K562 (cell line): Measurements from ENCODE around the gene GRIK3. TPM values are rescaled to one million over a fixed set of nuclear protein-coding genes. Genes with fewer than 3 reads are reported as not detected.

Experiments
- ATAC-seq: fragments of 200-7000 bp; cut with Tn5 transposase; 3 replicates; pipeline ENCODE4 v1.9.1; 2020; ENCODE audit warnings: moderate library complexity
- BruUV-seq: library from RNA; stranded (reverse); fragments of 400-500 nt; replicated peaks from 2 replicates; lab custom pipeline; 2021; lab: Mats Ljungman, UMichigan
- CTCF ChIA-PET: fragments of 300-600 bp; formaldehyde crosslinking; extraction: SDS; loops from one replicate; lab custom pipeline; 2021; ENCODE audit warnings: low intra/inter-chr PET ratio; lab: Yijun Ruan, JAX
- POLR2A ChIA-PET: fragments of 300-600, 350-650 bp; sonication (Branson Sonifier 250); formaldehyde crosslinking; extraction: SDS; loops from one replicate; lab custom pipeline; 2021; ENCODE audit warnings: antibody characterized with exemption, inconsistent platforms; lab: Yijun Ruan, JAX
- DNase-seq, 4 experiments: peaks; one replicate each; pipeline versions ENCODE4 v3.0.0 to v3.0.0-alpha.2; 2011 to 2018; ENCODE audit warnings: low spot score in 3 of 4, mixed read lengths in 3 of 4; ENCODE audit errors: extremely low read depth in 1 of 4
- FAIRE-seq: peaks from 2 replicates; lab custom pipeline; 2011; peaks lifted over from hg19 to GRCh38; lab: Jason Lieb, UNC
- H2AFZ ChIP-seq: 2 replicates; pipeline ENCODE4 v1.6.0; 2011; ENCODE audit warnings: low read depth, low read length, control low read depth, inconsistent platforms
- H3K27ac ChIP-seq: fragments of 200-600 bp; 3 replicates; pipeline ENCODE4 v1.8.0; 2011; ENCODE audit warnings: low read depth, mild to moderate bottlenecking, control low read depth, inconsistent platforms, low read length, moderate library complexity, mixed read lengths; ENCODE audit errors: extremely low read depth
- H3K27me3 ChIP-seq, 2 experiments: fragments of 300-600 bp in 1 of 2; 2 replicates in 1 of 2; 3 replicates in 1 of 2; pipeline versions ENCODE4 v1.6.0 to v1.8.0; 2011; ENCODE audit warnings: inconsistent platforms in 2 of 2, low read length in 2 of 2, mild to moderate bottlenecking in 1 of 2, mixed read lengths in 1 of 2, moderate library complexity in 1 of 2; ENCODE audit not compliant: control insufficient read depth in 2 of 2, insufficient read depth in 2 of 2
- H3K36me3 ChIP-seq: fragments of 300-600 bp; 3 replicates; pipeline ENCODE4 v1.8.0; 2011; ENCODE audit warnings: mild to moderate bottlenecking, low read length, inconsistent platforms; ENCODE audit not compliant: control insufficient read depth, insufficient read depth
- H3K4me1 ChIP-seq, 2 experiments: fragments of 200-600 bp in 1 of 2; replicated peaks in 1 of 2; 2 replicates in 1 of 2; 3 replicates in 1 of 2; pipeline versions ENCODE4 v1.5.1 to v1.8.0; 2011; ENCODE audit warnings: inconsistent platforms in 2 of 2, low read length in 2 of 2, mild to moderate bottlenecking in 1 of 2, mixed read lengths in 1 of 2, moderate library complexity in 1 of 2; ENCODE audit not compliant: control insufficient read depth in 2 of 2, insufficient read depth in 2 of 2
- H3K4me2 ChIP-seq: 2 replicates; pipeline ENCODE4 v1.6.1; 2011; ENCODE audit warnings: low read length, control low read depth, inconsistent platforms, mixed read lengths; ENCODE audit not compliant: insufficient read depth
- H3K4me3 ChIP-seq: fragments of 200-600 bp; sonication (generic), shearing (Covaris generic); 2 replicates; pipeline ENCODE4 v1.5.1; 2016; ENCODE audit warnings: control low read depth, inconsistent platforms
- H3K79me2 ChIP-seq: fragments of 200-600 bp; 3 replicates; pipeline ENCODE4 v1.8.0; 2011; ENCODE audit warnings: low read length, inconsistent platforms; ENCODE audit not compliant: control insufficient read depth, insufficient read depth
- H3K9ac ChIP-seq, 2 experiments: 2 replicates each; pipeline versions ENCODE4 v1.6.0 to v1.6.1; 2011; ENCODE audit warnings: low read depth in 2 of 2, low read length in 2 of 2, control low read depth in 1 of 2, inconsistent platforms in 1 of 2, mild to moderate bottlenecking in 1 of 2, mixed read lengths in 1 of 2; ENCODE audit not compliant: insufficient read depth in 1 of 2
- H3K9me1 ChIP-seq: one replicate; pipeline ENCODE4 v1.6.0; 2011; ENCODE audit warnings: inconsistent platforms, mild to moderate bottlenecking, low read length, moderate library complexity; ENCODE audit not compliant: control insufficient read depth, insufficient read depth
- H3K9me3 ChIP-seq: replicated peaks from 2 replicates; pipeline ENCODE4 v1.5.1; 2011; ENCODE audit warnings: low read depth, low read length, inconsistent platforms; ENCODE audit not compliant: control insufficient read depth, insufficient read depth
- H4K20me1 ChIP-seq: replicated peaks from 2 replicates; pipeline ENCODE4 v1.6.1; 2011; ENCODE audit warnings: low read length, inconsistent platforms, mixed read lengths; ENCODE audit not compliant: control insufficient read depth, insufficient read depth
- ADNP ChIP-seq: fragments of 200-800 bp; sonication (Bioruptor generic); IDR thresholded peaks from 2 replicates; pipeline ENCODE4 v1.6.1; 2016; ENCODE audit warnings: missing genetic modification characterization, missing compliant biosample characterization
- HEY1 ChIP-seq: fragments of 250-450 bp; sonication (Bioruptor Pico); IDR thresholded peaks from 2 replicates; pipeline ENCODE4 v1.5.0; 2020; ENCODE audit warnings: mild to moderate bottlenecking, moderate library complexity, borderline replicate concordance
- KDM1A ChIP-seq, 2 experiments: fragments of 450-650 bp; IDR thresholded peaks; 2 replicates each; pipeline ENCODE4 v1.6.1; 2016; ENCODE audit warnings: mild to moderate bottlenecking in 2 of 2
- NCOA4 ChIP-seq: fragments of 450-650 bp; IDR thresholded peaks from 2 replicates; pipeline ENCODE4 v1.6.1; 2018; ENCODE audit warnings: mild to moderate bottlenecking; ENCODE audit not compliant: partially characterized antibody
- RBBP5 ChIP-seq: fragments of 200-600 bp; sonication (generic); IDR thresholded peaks from 2 replicates; pipeline ENCODE4 v1.6.1; 2012; ENCODE audit warnings: borderline replicate concordance, mild to moderate bottlenecking, low read length, control low read depth, inconsistent platforms; ENCODE audit not compliant: insufficient read depth, poor library complexity, severe bottlenecking
- ZBED1 ChIP-seq: IDR thresholded peaks from 2 replicates; pipeline ENCODE4 v1.6.1; 2014
- ZBTB1 ChIP-seq: sonication (generic); formaldehyde crosslinking; IDR thresholded peaks from 2 replicates; pipeline ENCODE4 v1.8.1; 2023; ENCODE audit warnings: missing genetic modification reagents, low read depth, mild to moderate bottlenecking, borderline replicate concordance
- ZNF143 ChIP-seq: sonication (generic); formaldehyde crosslinking; IDR thresholded peaks from 2 replicates; pipeline ENCODE4 v1.9.0; 2022; ENCODE audit warnings: mild to moderate bottlenecking, missing genetic modification reagents
- WGBS: fragments of 100-300 bp; shearing (Covaris generic); methylation state at CpG from one replicate; pipeline ENCODE4 v1.1.6; 2016; ENCODE audit warnings: low coverage, mixed read lengths; ENCODE audit not compliant: insufficient coverage; ENCODE audit errors: missing lambda C conversion rate; 5-methylcytosine and 5-hydroxymethylcytosine counted together
- in situ Hi-C: fragments of 300-500 bp; cut with MboI; formaldehyde crosslinking; loops from 4 replicates; pipeline ENCODE4 v1.15.0; 2018; ENCODE audit warnings: inconsistent platforms, mixed read lengths
- intact Hi-C: fragments of 100-400 bp; cut with micrococcal nuclease; formaldehyde crosslinking; loops from 2 replicates; pipeline ENCODE4 v1.14.2; 2022
- polyA plus RNA-seq, 8 experiments: library from polyadenylated mRNA; depleted of rRNA in 4 of 8; stranded (reverse) in 5 of 8; unstranded in 3 of 8; fragments of >200 nt; fragmentation: Nextera tagmentation in 2 of 8; fragmentation: Illumina TruSeq in 1 of 8; extraction: Ambion mirVana in 2 of 8; extraction: Trizol in 1 of 8; gene quantifications; 2 replicates each; pipeline versions ENCODE4 v1.2.1 to v1.2.3, GENCODE V29; 2011 to 2014; ENCODE audit warnings: inconsistent platforms in 1 of 8, missing spikeins in 1 of 8
- total RNA-seq, 7 experiments: library from RNA; depleted of rRNA in 6 of 7; stranded (reverse); fragments of >200 nt in 6 of 7; fragmentation: Illumina TruSeq in 2 of 7; extraction: Trizol in 2 of 7; gene quantifications; 2 replicates each; pipeline versions ENCODE4 v1.2.1 to v1.2.3, GENCODE V29; 2011 to 2021; ENCODE audit warnings: low replicate concordance in 1 of 7
- TF ChIP-seq, protein P1 (sequence below): fragments of 450-650 bp; conservative IDR thresholded peaks from 2 replicates; pipeline ENCODE4 v1.6.1; 2016; ENCODE audit warnings: missing genetic modification characterization, low read depth, mild to moderate bottlenecking, control low read depth, missing compliant biosample characterization
- TF ChIP-seq, protein P2 (sequence below): conservative IDR thresholded peaks from 2 replicates; pipeline ENCODE4 v1.6.1; 2011; ENCODE audit warnings: low read depth, mild to moderate bottlenecking, low read length; ENCODE audit not compliant: control insufficient read depth

The GRIK3 gene
- total and polyA plus RNA-seq, 9 of the 15 experiments (the other 6 are each of a cell fraction or from before 2014, with no cell fraction given), result not detected

DNA sequence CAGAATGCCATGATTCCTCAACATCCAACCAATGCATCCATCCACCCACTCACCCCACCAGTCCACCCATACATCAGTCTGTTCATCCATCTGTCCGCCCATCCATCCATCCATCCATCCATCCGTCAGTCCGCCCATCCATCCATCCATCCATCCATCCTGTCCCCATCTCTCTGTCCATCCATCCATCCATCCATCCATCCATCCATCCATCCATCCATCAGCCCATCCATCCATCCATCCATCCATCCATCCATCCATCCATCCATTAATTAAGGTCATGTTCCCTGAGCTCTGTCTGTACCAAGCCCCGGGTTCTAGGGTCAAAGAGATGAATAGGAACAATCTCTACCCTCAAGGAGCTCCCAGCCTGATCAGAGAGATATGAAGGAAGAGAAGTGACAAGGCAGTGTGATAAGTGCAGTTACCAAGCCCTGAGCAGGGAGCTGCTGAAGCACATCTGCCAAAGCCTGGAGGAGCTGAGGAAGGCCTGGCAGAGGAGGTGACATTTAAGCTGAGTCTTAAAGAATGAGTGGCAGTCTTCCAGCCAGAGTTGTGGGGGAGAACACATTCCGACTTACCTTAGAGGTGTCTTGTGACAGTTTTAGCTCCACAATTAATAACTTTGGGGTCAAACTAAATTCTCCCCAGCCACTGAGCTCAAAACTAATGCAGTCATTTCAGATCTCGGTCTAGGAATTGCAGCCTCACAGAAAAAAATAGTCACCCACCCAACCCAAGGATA, 47.9 kb downstream of the GRIK3 start:
- DNase-seq (no peak), ATAC-seq (no peak), FAIRE-seq (no peak)
- ChIA-PET CTCF (no interaction called here), POLR2A (interaction anchor here (0.6 to 1.3 kb wide), 3 partner anchors 10 to 741 kb away, joined by 3 read pairs; no protein-coding TSS in a partner anchor)
- Histone ChIP-seq H3K9ac (no peak overlapping the region), H2AFZ (no peak overlapping the region), H3K9me1 (no peaks in the 10 kb centered on the region), H3K4me1 (no peaks in the 10 kb centered on the region), H3K36me3 (no peaks in the 10 kb centered on the region), H3K27me3 (peaks cover 0 to 54% of the 10 kb centered on the region in 2 experiments; a peak in 4 of 5 replicates), H3K27ac (no peak overlapping the region), H3K4me2 (no peak overlapping the region), H3K79me2 (no peaks in the 10 kb centered on the region), H4K20me1 (peaks cover 23% of the 10 kb centered on the region), H3K4me3 (no peak overlapping the region), H3K9me3 (no peaks in the 10 kb centered on the region)
- in situ Hi-C loops (no loop called here), intact Hi-C loops (no loop called here)
- BruUV-seq, result no TSS peak
- WGBS, result 0% methylated on average over 6 of the region's 6 CpGs
- TF ChIP-seq NCOA4 (no peak), ADNP (tag) (no peak), KDM1A (IDR thresholded peaks at IDR 0.05) (no peak), ZNF143 (no peak), ZBTB1 (no peak), ZBED1 (no peak), RBBP5 (no peak), HEY1 (CRISPR knock-in tag) (no peak)
- TF ChIP-seq, protein P1, sequence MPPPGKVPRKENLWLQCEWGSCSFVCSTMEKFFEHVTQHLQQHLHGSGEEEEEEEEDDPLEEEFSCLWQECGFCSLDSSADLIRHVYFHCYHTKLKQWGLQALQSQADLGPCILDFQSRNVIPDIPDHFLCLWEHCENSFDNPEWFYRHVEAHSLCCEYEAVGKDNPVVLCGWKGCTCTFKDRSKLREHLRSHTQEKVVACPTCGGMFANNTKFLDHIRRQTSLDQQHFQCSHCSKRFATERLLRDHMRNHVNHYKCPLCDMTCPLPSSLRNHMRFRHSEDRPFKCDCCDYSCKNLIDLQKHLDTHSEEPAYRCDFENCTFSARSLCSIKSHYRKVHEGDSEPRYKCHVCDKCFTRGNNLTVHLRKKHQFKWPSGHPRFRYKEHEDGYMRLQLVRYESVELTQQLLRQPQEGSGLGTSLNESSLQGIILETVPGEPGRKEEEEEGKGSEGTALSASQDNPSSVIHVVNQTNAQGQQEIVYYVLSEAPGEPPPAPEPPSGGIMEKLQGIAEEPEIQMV (tag), result no peak
- TF ChIP-seq, protein P2, sequence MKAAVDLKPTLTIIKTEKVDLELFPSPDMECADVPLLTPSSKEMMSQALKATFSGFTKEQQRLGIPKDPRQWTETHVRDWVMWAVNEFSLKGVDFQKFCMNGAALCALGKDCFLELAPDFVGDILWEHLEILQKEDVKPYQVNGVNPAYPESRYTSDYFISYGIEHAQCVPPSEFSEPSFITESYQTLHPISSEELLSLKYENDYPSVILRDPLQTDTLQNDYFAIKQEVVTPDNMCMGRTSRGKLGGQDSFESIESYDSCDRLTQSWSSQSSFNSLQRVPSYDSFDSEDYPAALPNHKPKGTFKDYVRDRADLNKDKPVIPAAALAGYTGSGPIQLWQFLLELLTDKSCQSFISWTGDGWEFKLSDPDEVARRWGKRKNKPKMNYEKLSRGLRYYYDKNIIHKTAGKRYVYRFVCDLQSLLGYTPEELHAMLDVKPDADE, result no peak
